HG03432 (cell line): Measurements from ENCODE around the gene GOLGA8T.
"Not testable (repeated sequence)": the region's sequence is repeated elsewhere in the genome, so short reads cannot be mapped to it uniquely, and the experiment has no call there.

ENCODE experiments used
- ATAC-seq: cut with Tn5 transposase; IDR thresholded peaks from one replicate; pipeline ENCODE4 v1.9.1; 2021; ENCODE audit warnings: mild to moderate bottlenecking, moderate library complexity; ENCODE audit not compliant: unreplicated experiment

The GOLGA8T gene

DNA sequence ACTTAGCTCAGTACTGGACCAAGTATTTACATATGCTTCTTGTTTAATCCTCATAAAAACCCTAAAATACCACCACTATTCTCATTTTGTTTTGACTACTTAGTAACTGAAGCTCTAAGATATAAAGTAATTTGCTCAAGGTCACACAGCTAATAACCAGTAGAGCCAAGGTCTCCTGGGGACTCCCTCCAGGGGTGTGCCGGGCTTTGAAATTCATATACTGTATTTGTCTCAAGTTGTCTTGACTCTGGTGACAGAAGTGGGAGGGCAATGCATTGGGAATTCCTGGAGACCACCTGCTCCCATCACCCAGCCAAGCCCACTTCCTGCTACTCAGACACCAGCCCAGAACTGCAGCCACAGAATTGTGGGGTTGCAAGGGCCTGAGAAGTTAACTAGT is 54.9 kb downstream of the GOLGA8T start:
- ATAC-seq = not testable (repeated sequence)

DNA sequence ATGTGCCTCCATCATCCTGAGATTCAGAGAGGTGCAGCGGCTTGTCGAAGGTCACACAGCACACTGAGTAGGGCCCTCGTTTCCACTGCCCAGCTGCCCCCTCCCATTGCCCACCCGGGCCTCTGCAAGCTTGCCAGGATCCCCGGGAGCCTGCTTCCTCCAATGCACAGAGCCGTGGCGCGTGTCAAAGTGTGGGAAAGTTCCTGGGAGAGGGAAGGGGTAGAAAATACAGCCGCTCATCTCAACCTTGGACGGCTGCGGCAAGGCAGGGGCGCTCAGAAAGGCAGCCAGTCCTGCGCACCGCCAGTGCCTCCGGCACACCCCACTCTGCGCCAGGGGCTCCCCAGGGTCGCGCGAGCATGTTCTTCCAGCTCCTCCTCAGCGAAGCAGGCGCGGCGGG is 56.3 kb downstream of the GOLGA8T start:
- ATAC-seq = not testable (repeated sequence)

- not testable (repeated sequence) for ATAC-seq
Measured at GRCh38 chr15:30191639-30192038, 56.8 kb downstream of the GOLGA8T start.

GRCh38 chr15:30192119-30192745 is 57.4 kb downstream of the GOLGA8T start:
- ATAC-seq = not testable (repeated sequence)

DNA sequence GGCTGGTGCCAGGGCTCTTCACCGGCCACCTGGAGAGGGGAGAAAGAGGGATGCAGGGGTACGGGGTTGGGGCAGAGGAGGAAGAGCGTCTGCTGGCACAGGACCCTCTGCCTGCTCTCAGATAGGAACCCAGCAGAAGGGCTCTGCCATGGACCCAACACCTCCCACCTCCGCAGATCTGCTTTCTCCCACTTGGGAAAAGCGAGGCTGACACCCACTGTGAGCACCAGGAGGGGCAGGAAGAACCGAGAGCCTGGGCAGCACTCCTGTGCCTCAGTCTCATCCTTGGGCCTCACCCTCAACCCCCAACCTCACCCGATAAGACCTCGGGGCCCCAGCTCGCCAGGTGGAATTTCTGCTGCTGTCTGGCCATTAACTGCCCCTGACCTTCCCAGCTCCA is 58.0 kb downstream of the GOLGA8T start:
- not testable (repeated sequence) for ATAC-seq
